ENCODE measurements around the gene SP140L.
A peak's percentile ranks its signal among the peaks of the same experiment; 100 is the strongest.
"Not testable (repeated sequence)": the region's sequence is repeated elsewhere in the genome, so short reads cannot be mapped to it uniquely, and the experiment has no call there.

The SP140L gene

DNA sequence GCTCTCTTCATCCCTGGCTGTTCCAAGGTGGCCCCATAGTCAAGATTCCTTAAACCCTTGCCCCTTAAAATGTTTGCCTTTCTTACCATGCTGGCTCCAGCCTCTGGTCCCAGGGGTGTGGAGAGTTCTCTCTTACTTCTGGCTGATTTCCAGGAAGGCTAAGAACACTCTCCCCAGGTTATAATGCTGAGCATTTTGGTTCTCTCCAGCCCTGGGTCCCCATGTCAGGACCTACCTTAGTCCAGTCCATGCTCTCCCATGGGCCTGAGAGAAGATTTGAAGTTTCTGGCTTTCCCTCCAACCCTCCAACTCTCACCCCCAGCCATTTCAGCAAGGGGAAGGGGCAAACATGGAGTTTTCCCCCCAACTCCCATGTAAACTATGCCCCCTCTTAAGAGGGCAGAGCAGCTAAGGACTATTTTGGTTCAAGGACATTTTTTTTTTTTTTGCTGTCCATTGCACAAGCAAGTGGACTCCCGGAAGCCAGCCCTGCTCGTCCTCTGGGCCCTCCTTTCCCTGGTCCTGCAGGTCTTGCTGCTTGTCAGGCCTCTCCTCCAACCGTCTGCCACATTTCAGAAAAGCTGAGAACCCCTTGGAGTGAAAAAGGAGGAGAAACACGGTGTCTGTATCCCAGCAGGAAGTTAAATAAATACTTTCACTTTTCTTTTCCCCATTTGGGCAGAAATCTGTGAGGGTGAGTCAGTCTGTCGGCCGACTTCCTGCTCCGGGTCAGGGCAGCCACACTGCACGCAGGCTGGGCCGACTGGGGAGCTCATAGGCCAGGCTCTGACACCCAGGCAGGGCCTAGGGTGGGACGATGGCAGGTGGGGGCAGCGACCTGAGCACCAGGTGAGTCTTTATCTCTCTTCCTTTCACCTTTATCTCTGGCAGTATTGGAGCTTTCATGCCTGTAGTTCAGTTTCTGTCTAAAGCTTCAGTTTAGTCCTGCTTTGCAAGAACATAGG lies at the start of gene SP140L:
SP140L (plus strand) TSS at position 741 of the 965 bp plus-strand sequence; CDS start at position 818, 77 bp downstream.
- peak; percentile 86 for DNase-seq (ENCODE audit: low spot score)

GRCh38 chr2:230282936-230283335 lies 44.1 kb upstream of the SP140L start:
- DNase-seq (ENCODE audit: low spot score) = no peak

DNA sequence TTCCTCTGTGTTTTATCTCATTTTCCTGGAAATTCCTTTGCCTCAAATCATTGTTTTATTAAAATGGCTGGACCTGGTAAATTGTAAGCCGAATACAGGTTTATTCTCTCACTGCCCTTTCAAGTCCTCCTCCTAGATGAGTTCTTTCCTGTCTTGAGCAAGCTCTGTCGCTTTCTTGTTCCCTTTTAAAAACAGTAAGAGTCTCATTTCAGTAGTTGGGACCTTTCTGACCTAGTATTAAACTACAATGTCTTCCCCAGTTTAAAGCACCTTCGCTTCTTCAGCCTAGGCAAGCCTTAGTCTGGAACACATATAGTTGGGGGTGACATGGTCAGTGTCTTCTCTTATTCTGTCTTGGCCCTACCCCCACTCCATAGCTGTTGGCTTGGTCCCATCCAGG lies 40.9 kb upstream of the SP140L start:
- DNase-seq (ENCODE audit: low spot score) = no peak

GRCh38 chr2:230289311-230289710 lies 37.7 kb upstream of the SP140L start:
- not testable (repeated sequence) for DNase-seq (ENCODE audit: low spot score)

GRCh38 chr2:230295192-230295591 lies 31.8 kb upstream of the SP140L start:
- DNase-seq (ENCODE audit: low spot score) = no peak

GRCh38 chr2:230296917-230297316 lies 30.1 kb upstream of the SP140L start:
- no peak for DNase-seq (ENCODE audit: low spot score)

- DNase-seq (ENCODE audit: low spot score) = no peak
Observed at GRCh38 chr2:230299618-230300017, 27.4 kb upstream of the SP140L start.

- DNase-seq (ENCODE audit: low spot score) = no peak
Observed at GRCh38 chr2:230305416-230306275, 21.3 kb upstream of the SP140L start.

GRCh38 chr2:230306474-230306873 lies 20.5 kb upstream of the SP140L start:
- DNase-seq (ENCODE audit: low spot score) = no peak

DNA sequence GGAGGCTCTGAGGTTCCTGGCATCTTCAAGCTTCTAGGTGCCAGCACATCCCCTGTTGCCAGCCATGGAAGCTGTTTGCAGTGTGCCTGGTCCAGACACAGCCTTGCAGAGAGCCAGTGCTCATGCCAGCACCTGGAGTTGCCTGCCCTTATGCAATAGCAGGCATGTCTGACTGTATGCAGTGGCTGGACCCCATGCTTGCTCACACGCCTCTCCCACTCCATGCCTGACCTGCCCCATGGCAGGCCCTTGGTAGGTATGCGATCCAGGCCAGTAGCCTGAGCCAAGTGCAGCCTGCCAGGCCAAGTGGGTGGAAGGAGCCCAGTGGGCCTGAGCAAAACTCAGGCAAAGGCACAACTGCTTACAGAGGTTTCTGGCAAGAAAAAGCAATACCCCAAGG lies 19.5 kb upstream of the SP140L start:
- DNase-seq (ENCODE audit: low spot score) = no peak

- DNase-seq (ENCODE audit: low spot score) = no peak
Observed at GRCh38 chr2:230308402-230309000, 18.5 kb upstream of the SP140L start.

DNA sequence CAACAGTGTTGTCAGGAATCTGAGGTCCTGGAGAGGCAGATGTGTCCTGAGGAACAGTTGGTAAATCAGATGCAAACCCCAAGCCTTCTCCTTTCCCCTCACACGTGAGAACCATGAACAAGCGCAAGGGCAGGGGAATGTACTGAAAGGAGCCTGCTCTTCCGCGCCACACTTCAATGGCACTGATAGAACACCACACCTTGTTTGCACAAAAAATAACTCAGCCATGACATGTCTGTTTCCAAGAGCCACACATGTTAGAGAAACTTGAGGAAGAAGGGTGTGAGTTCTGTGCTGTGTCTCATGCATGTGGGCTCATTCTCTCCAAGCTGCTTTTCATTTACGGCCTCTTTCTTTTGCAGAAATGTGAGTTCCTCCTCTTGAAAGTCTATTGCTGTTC lies 16.2 kb upstream of the SP140L start:
- not testable (repeated sequence) for DNase-seq (ENCODE audit: low spot score)

- DNase-seq (ENCODE audit: low spot score) = not testable (repeated sequence)
Observed at GRCh38 chr2:230311634-230312033, 15.4 kb upstream of the SP140L start.

GRCh38 chr2:230312638-230313037 lies 14.4 kb upstream of the SP140L start:
- peak; percentile 27 for DNase-seq (ENCODE audit: low spot score)

GRCh38 chr2:230317366-230317765 lies 9.6 kb upstream of the SP140L start:
- no peak for DNase-seq (ENCODE audit: low spot score)

DNA sequence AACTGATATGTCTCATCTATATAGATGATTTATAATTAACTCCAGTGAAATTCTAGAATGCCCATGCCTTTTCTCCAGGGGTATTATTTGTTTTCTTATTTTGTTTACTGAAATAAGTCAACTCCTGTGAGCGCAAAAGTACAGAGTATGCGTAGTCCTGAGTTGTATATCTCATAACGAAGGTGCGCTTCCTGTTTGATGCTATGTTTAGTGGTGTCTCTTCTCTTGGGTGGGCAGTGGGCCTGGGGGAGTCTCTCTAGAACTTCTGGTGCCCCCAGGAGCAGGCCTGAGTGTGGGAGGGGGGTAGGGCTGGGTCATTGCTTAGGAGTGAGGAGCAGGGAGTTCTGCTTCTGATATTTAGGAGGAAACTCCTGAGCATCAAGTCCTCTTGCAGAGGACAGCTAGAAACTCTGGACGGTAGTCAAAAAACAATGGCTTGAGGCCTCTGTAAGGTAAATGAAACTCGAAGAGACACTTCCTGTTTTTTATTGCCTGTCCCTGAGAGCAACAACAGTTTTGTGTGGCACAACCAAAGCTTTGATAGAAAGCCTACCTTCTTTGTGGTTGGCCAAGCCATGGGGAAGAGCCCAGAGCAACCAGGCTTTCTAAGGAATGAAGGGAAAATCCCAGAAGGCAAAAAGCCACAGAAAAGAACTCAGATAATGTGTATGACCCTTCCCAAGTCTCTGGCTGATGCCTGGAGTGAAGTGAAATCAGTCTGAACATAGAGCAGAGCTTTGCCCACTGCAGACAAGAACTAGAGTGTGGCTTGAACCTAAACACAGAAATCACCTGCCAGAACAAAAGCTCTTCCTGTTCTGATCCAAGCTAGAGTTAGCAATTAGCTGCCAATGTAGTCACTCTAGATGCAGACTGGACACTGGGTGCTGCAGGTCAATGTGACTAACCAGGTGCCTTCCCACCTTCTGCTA lies 8.5 kb upstream of the SP140L start:
- no peak for DNase-seq (ENCODE audit: low spot score)

GRCh38 chr2:230319211-230319862 lies 7.7 kb upstream of the SP140L start:
- DNase-seq (ENCODE audit: low spot score) = no peak

DNA sequence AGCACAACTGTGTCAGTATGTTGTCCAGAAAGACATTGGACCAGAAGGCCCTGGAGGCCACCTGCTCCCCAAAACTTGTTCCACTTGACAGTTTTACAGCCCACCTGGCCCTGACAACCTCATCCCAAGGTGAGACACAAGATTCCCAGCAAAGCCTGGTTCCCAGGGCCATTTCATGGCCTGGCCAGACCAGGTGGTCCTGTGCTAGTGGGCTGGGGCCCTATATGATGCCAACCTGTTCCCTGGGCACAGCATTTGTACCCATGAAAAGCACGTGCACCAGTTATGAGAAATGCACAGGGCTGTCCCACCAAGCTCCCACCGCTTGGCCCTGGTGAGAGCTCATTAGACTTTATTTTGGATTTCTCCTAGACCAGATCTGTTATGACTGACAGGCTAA lies 6.0 kb upstream of the SP140L start:
- no peak for DNase-seq (ENCODE audit: low spot score)

- no peak for DNase-seq (ENCODE audit: low spot score)
Observed at GRCh38 chr2:230322561-230323384, 4.2 kb upstream of the SP140L start.
